H1 (cell line): ENCODE measurements around the gene LEO1. TPM values are rescaled to one million over a fixed set of nuclear protein-coding genes. Genes with fewer than 3 reads are reported as not detected.

ENCODE experiments used
- CTCF ChIA-PET: fragments of 300-600 bp; sonication (Branson Sonifier 250); formaldehyde crosslinking; loops from one replicate; lab custom pipeline; 2021; ENCODE audit not compliant: partially characterized antibody; lab: Charles Lee
- POLR2A ChIA-PET: fragments of 300-600 bp; sonication (Branson Sonifier 250); formaldehyde crosslinking; loops from one replicate; lab custom pipeline; 2021; ENCODE audit warnings: inconsistent platforms; ENCODE audit not compliant: partially characterized antibody; lab: Charles Lee
- DNase-seq, 2 experiments: peaks; one replicate each; pipeline versions ENCODE4 v3.0.0 to v3.0.0-alpha.2; 2010 to 2022; ENCODE audit warnings: low spot score in 2 of 2, low read depth in 1 of 2, mixed read lengths in 1 of 2
- FAIRE-seq: peaks from 2 replicates; lab custom pipeline; 2011; peaks lifted over from hg19 to GRCh38; lab: Jason Lieb, UNC
- H2AFZ ChIP-seq: 2 replicates; pipeline ENCODE4 v1.8.1; 2012; ENCODE audit warnings: low read length, inconsistent platforms
- H2AK5ac ChIP-seq: 2 replicates; pipeline ENCODE4 v1.6.1; 2013; ENCODE audit warnings: low read depth, low read length
- H2BK120ac ChIP-seq: replicated peaks from 2 replicates; pipeline ENCODE3; 2013; ENCODE audit warnings: low read depth, low read length, inconsistent platforms
- H2BK12ac ChIP-seq: 2 replicates; pipeline ENCODE4 v1.6.1; 2013; ENCODE audit warnings: low read depth, low read length
- H2BK15ac ChIP-seq: 2 replicates; pipeline ENCODE4 v1.6.1; 2013; ENCODE audit warnings: low read length
- H2BK20ac ChIP-seq: 2 replicates; pipeline ENCODE4 v1.6.1; 2013; ENCODE audit warnings: low read length
- H2BK5ac ChIP-seq: 2 replicates; pipeline ENCODE4 v1.6.1; 2013; ENCODE audit warnings: low read depth, low read length
- H3K14ac ChIP-seq: 2 replicates; pipeline ENCODE4 v1.6.1; 2013; ENCODE audit warnings: inconsistent platforms; ENCODE audit not compliant: insufficient read length
- H3K18ac ChIP-seq: 2 replicates; pipeline ENCODE4 v1.6.1; 2013; ENCODE audit warnings: low read length; ENCODE audit errors: extremely low read depth
- H3K23ac ChIP-seq: 2 replicates; pipeline ENCODE4 v1.6.1; 2013; ENCODE audit warnings: inconsistent platforms; ENCODE audit not compliant: insufficient read length
- H3K23me2 ChIP-seq: 2 replicates; pipeline ENCODE4 v1.6.1; 2013; ENCODE audit warnings: low read depth, low read length
- H3K27ac ChIP-seq: 2 replicates; pipeline ENCODE4 v1.6.1; 2011; ENCODE audit warnings: low read depth, low read length, inconsistent platforms
- H3K27me3 ChIP-seq, 4 experiments: replicated peaks in 1 of 4; 1 replicate in 1 of 4; 2 replicates in 3 of 4; pipeline versions ENCODE4 v1.6.1 to v1.8.1; 2011 to 2013; ENCODE audit warnings: low read length in 3 of 4, mild to moderate bottlenecking in 3 of 4, inconsistent platforms in 2 of 4, mixed read lengths in 2 of 4, moderate library complexity in 1 of 4; ENCODE audit not compliant: control insufficient read depth in 3 of 4, insufficient read depth in 3 of 4; ENCODE audit errors: extremely low read depth in 1 of 4
- H3K36me3 ChIP-seq, 4 experiments: 2 replicates each; pipeline versions ENCODE4 v1.6.1 to v1.8.1; 2011 to 2013; ENCODE audit warnings: mild to moderate bottlenecking in 4 of 4, low read length in 3 of 4, moderate library complexity in 2 of 4, control low read depth in 1 of 4, inconsistent platforms in 1 of 4; ENCODE audit not compliant: insufficient read depth in 4 of 4, control insufficient read depth in 2 of 4
- H3K4ac ChIP-seq: replicated peaks from 2 replicates; pipeline ENCODE3; 2013; ENCODE audit warnings: low read length, low read depth, mixed read lengths, inconsistent platforms; ENCODE audit not compliant: insufficient read length
- H3K4me1 ChIP-seq, 4 experiments: replicated peaks in 1 of 4; 1 replicate in 1 of 4; 2 replicates in 3 of 4; pipeline versions ENCODE4 v1.6.1 to v1.8.1; 2011 to 2013; ENCODE audit warnings: low read length in 3 of 4, inconsistent platforms in 2 of 4, mixed read lengths in 1 of 4; ENCODE audit not compliant: insufficient read depth in 4 of 4, control insufficient read depth in 3 of 4
- H3K4me2 ChIP-seq, 2 experiments: 2 replicates each; pipeline versions ENCODE4 v1.6.1 to v1.8.1; 2011 to 2013; ENCODE audit warnings: low read depth in 2 of 2, low read length in 2 of 2, control low read depth in 1 of 2, inconsistent platforms in 1 of 2, mild to moderate bottlenecking in 1 of 2; ENCODE audit not compliant: insufficient read depth in 1 of 2
- H3K4me3 ChIP-seq, 4 experiments: fragments of 200-600, 300-600 bp in 1 of 4; sonication (generic), shearing (Covaris generic), sonication (Bioruptor Twin) in 1 of 4; 2 replicates each; pipeline versions ENCODE4 v1.5.1 to v1.8.1; 2011 to 2016; ENCODE audit warnings: low read length in 4 of 4, low read depth in 3 of 4, control low read depth in 2 of 4, inconsistent platforms in 2 of 4, mild to moderate bottlenecking in 2 of 4, mixed read lengths in 1 of 4, moderate library complexity in 1 of 4; ENCODE audit not compliant: insufficient read depth in 2 of 4; ENCODE audit errors: extremely low read depth in 1 of 4
- H3K56ac ChIP-seq: replicated peaks from 2 replicates; pipeline ENCODE3; 2013; ENCODE audit warnings: low read depth, mild to moderate bottlenecking, mixed read lengths, low read length, inconsistent platforms; ENCODE audit not compliant: insufficient read length
- H3K79me1 ChIP-seq: 2 replicates; pipeline ENCODE4 v1.6.1; 2013; ENCODE audit warnings: low read depth, low read length, control low read depth
- H3K79me2 ChIP-seq, 2 experiments: 2 replicates each; pipeline versions ENCODE4 v1.6.1 to v1.8.1; 2012 to 2013; ENCODE audit warnings: low read length in 2 of 2, mild to moderate bottlenecking in 2 of 2, inconsistent platforms in 1 of 2; ENCODE audit not compliant: insufficient read depth in 2 of 2, control insufficient read depth in 1 of 2
- H3K9ac ChIP-seq, 4 experiments: replicated peaks in 1 of 4; 1 replicate in 1 of 4; 2 replicates in 3 of 4; pipeline versions ENCODE4 v1.6.1 to v1.8.1; 2011 to 2013; ENCODE audit warnings: low read depth in 3 of 4, low read length in 3 of 4, control low read depth in 2 of 4, mild to moderate bottlenecking in 2 of 4, moderate library complexity in 2 of 4, inconsistent platforms in 1 of 4; ENCODE audit errors: extremely low read depth in 1 of 4
- H3K9me3 ChIP-seq, 2 experiments: 2 replicates each; pipeline versions ENCODE4 v1.6.1 to v1.8.1; 2012 to 2013; ENCODE audit warnings: mild to moderate bottlenecking in 2 of 2, moderate library complexity in 2 of 2, control low read depth in 1 of 2, inconsistent platforms in 1 of 2, low read depth in 1 of 2, low read length in 1 of 2, mixed read lengths in 1 of 2; ENCODE audit not compliant: insufficient read depth in 2 of 2
- H4K20me1 ChIP-seq, 2 experiments: replicated peaks in 1 of 2; 2 replicates each; pipeline versions ENCODE3 to v1.8.1; 2011 to 2013; ENCODE audit warnings: inconsistent platforms in 2 of 2, low read length in 2 of 2, mild to moderate bottlenecking in 1 of 2; ENCODE audit not compliant: insufficient read depth in 2 of 2, control insufficient read depth in 1 of 2
- H4K5ac ChIP-seq: 2 replicates; pipeline ENCODE4 v1.6.1; 2013; ENCODE audit warnings: low read length, low read depth, mixed read lengths, inconsistent platforms; ENCODE audit not compliant: insufficient read length
- H4K8ac ChIP-seq: 2 replicates; pipeline ENCODE4 v1.8.0; 2013; ENCODE audit warnings: mild to moderate bottlenecking, moderate library complexity, low read length, inconsistent platforms; ENCODE audit not compliant: insufficient read depth; ENCODE audit errors: extremely low read depth
- H4K91ac ChIP-seq: replicated peaks from 2 replicates; pipeline ENCODE3; 2013; ENCODE audit warnings: low read length, mixed read lengths, inconsistent platforms; ENCODE audit not compliant: insufficient read length
- SIRT6 ChIP-seq: IDR thresholded peaks from one replicate; pipeline ENCODE4 v1.7.1; 2012; ENCODE audit warnings: low read length, inconsistent platforms
- TBP ChIP-seq: IDR thresholded peaks from 2 replicates; pipeline ENCODE4 v1.6.1; 2011; ENCODE audit warnings: low read depth, low read length, improper control_type of control experiment
- WGBS, 2 experiments: shearing (Covaris generic) in 1 of 2; methylation state at CpG; one replicate each; pipeline versions ENCODE4 v1.1.6 to v1.1.7; 2013 to 2015; ENCODE audit warnings: low lambda C conversion rate in 2 of 2, mixed read lengths in 2 of 2, inconsistent platforms in 1 of 2, low coverage in 1 of 2, missing lambda C conversion rate in 1 of 2; ENCODE audit not compliant: insufficient replicate concordance in 2 of 2, insufficient coverage in 1 of 2, insufficient read length in 1 of 2; ENCODE audit errors: extremely low coverage in 1 of 2, missing lambda C conversion rate in 1 of 2; 5-methylcytosine and 5-hydroxymethylcytosine counted together
- polyA plus RNA-seq, 7 experiments: library from polyadenylated mRNA; depleted of rRNA in 3 of 7; stranded (reverse) in 5 of 7; unstranded in 2 of 7; fragments of >200 nt in 5 of 7; fragments of 200-250 nt in 2 of 7; gene quantifications; 1 replicate in 5 of 7; 2 replicates in 1 of 7; 4 replicates in 1 of 7; pipeline versions ENCODE4 v1.2.1 to v1.2.3, GENCODE V29; 2011 to 2013; ENCODE audit warnings: missing spikeins in 2 of 7, mixed read lengths in 2 of 7
- total RNA-seq: library from RNA; stranded (reverse); fragmentation: NEBNext Ultra II Directional; extraction: Animal tissue kit (Norgen Biotek cat#: 25700); gene quantifications from 2 replicates; pipeline ENCODE4 v1.2.1, GENCODE V29; 2021
- TF ChIP-seq, protein P1 (sequence below): IDR thresholded peaks from 2 replicates; pipeline ENCODE4 v1.6.1; 2012; ENCODE audit warnings: inconsistent platforms

Gene LEO1
- total and polyA plus RNA-seq, 2 of the 8 experiments (the other 6 are each of a cell fraction or from before 2014, with no cell fraction given) = 1.6 to 27.4 TPM

DNA sequence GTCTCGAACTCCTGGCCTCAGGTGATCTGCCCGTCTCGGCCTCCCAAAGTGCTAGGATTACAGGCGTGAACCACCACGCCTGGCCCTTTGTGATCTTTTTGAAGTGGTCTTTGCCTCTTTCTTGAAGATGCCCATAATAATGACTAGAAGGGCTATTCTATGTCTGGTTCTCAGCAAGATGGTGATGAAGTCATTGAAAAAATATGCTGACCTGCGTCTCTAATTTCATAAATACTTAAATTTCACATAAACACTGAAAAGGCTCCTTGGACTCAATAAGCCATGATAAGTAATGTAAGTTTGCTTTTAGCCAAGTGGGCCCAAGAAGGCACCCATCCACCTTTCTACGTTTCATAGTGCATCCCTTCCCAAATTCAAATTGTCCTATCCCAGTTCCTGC, 46.7 kb upstream of the LEO1 start:
- peaks cover 2 to 11% (median 4%) of the 10 kb centered on the region in 4 experiments; a peak in 5 of 7 replicates for H3K4me1 ChIP-seq
- no peak overlapping the region; a peak in 1 of 7 replicates for H3K9ac ChIP-seq
- ChIA-PET POLR2A (interaction anchor here (0.6 to 2.6 kb wide), 9 partner anchors 11 to 449 kb away, joined by 3 to 15 read pairs (median 4); partner anchors contain the start of gene LEO1), CTCF (interaction anchor here (0.5 kb wide), 1 partner anchor 1651 kb away, joined by 3 read pairs; no protein-coding TSS in a partner anchor)
- no peak overlapping the region for H3K18ac ChIP-seq
- H3K36me3 ChIP-seq = no peaks in the 10 kb centered on the region
- no peak overlapping the region for H2BK120ac ChIP-seq
- FAIRE-seq = no peak
- 86% methylated on average over 7 of the region's 7 CpGs; no CpG with 5 or more reads in 1 of the 2 experiments for WGBS, 2 experiments
- no peak for DNase-seq
- no peak overlapping the region for H2BK15ac ChIP-seq
- peaks cover 2% of the 10 kb centered on the region in 2 experiments for H4K20me1 ChIP-seq
- no peak overlapping the region for H2BK20ac ChIP-seq
- H3K14ac ChIP-seq = no peak overlapping the region
- H2AK5ac ChIP-seq = no peak overlapping the region
- H3K23ac ChIP-seq = no peak overlapping the region
- H3K4ac ChIP-seq = no peak overlapping the region
- no peak overlapping the region for H2BK12ac ChIP-seq
- no peak overlapping the region for H4K8ac ChIP-seq
- H3K4me3 ChIP-seq = peak overlapping the region in 3 of 4 experiments; percentile 60 to 90 (median 63); a peak in 5 of 8 replicates
- peak overlapping the region; percentile 91 for H4K5ac ChIP-seq
- H2BK5ac ChIP-seq = no peak overlapping the region
- no peak overlapping the region for H4K91ac ChIP-seq
- no peak overlapping the region for H3K27ac ChIP-seq
- H3K79me1 ChIP-seq = no peaks in the 10 kb centered on the region
- peaks cover 9 to 36% of the 10 kb centered on the region in 2 experiments for H3K79me2 ChIP-seq
- H2AFZ ChIP-seq = no peak overlapping the region
- H3K4me2 ChIP-seq = peak overlapping the region; percentile 47 to 74
- H3K27me3 ChIP-seq = no peaks in the 10 kb centered on the region
- no peak overlapping the region for H3K56ac ChIP-seq
- no peaks in the 10 kb centered on the region for H3K23me2 ChIP-seq
- H3K9me3 ChIP-seq = no peaks in the 10 kb centered on the region
- TF ChIP-seq TBP (no peak), SIRT6 (no peak)
- TF ChIP-seq, protein P1, sequence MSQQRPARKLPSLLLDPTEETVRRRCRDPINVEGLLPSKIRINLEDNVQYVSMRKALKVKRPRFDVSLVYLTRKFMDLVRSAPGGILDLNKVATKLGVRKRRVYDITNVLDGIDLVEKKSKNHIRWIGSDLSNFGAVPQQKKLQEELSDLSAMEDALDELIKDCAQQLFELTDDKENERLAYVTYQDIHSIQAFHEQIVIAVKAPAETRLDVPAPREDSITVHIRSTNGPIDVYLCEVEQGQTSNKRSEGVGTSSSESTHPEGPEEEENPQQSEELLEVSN = no peak
